ENCODE data around the gene PTGR1.

Gene PTGR1

DNA sequence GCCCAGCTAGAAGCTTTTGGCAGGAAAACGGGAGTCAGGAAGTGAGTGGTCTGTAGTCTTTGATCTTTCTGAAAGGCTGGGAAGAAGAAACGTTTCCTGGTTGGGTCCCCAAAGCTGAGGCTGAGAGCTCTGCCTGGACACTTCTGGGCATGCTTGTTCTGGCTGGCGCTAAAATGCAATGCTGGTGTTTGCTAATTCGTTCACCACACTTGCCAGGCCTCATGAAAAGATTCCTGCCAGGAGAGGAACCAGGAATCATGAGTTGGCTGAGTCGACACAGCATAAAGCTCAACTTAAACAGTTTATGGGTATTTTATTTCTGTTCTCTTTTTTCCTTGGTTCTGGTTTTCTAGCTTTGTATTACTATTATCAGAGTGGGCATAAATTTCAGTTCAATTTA lies 10.7 kb upstream of the PTGR1 start:
- Histone ChIP-seq H3K9me3 (ENCODE audit: control insufficient read depth, low read length) (no peaks in the 10 kb centered on the region), H3K4me1 (ENCODE audit: control insufficient read depth, insufficient read depth, low read length) (peaks cover 5% of the 10 kb centered on the region), H3K27me3 (replicated peaks; ENCODE audit: control insufficient read depth, insufficient read depth, low read length) (peaks cover 15% of the 10 kb centered on the region), H3K36me3 (ENCODE audit: control insufficient read depth, insufficient read depth, low read length, severe bottlenecking) (no peaks in the 10 kb centered on the region), H3K4me3 (ENCODE audit: low read length) (no peak overlapping the region), H3K9ac (ENCODE audit: low read length) (no peak overlapping the region)
- no peak for DNase-seq (ENCODE audit: low read depth)

DNA sequence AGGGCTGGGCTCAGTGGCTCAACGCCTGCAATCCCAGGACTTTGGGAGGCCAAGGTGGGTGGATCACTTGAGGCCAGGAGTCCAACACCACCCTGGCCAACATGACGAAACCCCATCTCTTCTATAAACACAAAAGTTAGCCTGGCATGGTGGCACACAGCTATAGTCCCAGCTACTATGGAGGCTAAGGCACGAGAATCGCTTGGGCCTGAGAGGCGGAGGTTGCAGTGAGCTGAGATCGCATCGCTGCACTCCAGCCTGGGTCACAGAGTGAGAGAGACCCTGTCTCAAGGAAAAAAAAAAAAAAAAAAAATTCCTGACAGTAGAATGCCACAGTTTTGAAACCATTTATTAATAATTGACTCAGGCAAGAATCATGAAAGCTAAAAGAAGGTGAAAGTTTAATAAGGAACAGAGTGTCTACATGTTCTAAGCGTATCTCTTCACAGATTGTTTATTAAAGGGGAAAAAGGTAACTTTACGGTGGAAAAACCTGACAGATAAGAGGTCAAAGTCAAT lies 5.7 kb upstream of the PTGR1 start:
- Histone ChIP-seq H3K27me3 (replicated peaks; ENCODE audit: control insufficient read depth, insufficient read depth, low read length) (no peaks in the 10 kb centered on the region), H3K9ac (ENCODE audit: low read length) (no peak overlapping the region), H3K4me1 (ENCODE audit: control insufficient read depth, insufficient read depth, low read length) (peaks cover 21% of the 10 kb centered on the region), H3K9me3 (ENCODE audit: control insufficient read depth, low read length) (no peaks in the 10 kb centered on the region), H3K4me3 (ENCODE audit: low read length) (no peak overlapping the region), H3K36me3 (ENCODE audit: control insufficient read depth, insufficient read depth, low read length, severe bottlenecking) (no peaks in the 10 kb centered on the region)
- no peak for DNase-seq (ENCODE audit: low read depth)

GRCh38 chr9:111604054-111604615 lies 4.7 kb upstream of the PTGR1 start:
- H3K27me3 ChIP-seq (replicated peaks; ENCODE audit: control insufficient read depth, insufficient read depth, low read length): no peaks in the 10 kb centered on the region
- no peak overlapping the region for H3K4me3 ChIP-seq (ENCODE audit: low read length)
- no peaks in the 10 kb centered on the region for H3K9me3 ChIP-seq (ENCODE audit: control insufficient read depth, low read length)
- H3K9ac ChIP-seq (ENCODE audit: low read length): no peak overlapping the region
- DNase-seq (ENCODE audit: low read depth): no peak
- peaks cover 25% of the 10 kb centered on the region for H3K4me1 ChIP-seq (ENCODE audit: control insufficient read depth, insufficient read depth, low read length)
- no peaks in the 10 kb centered on the region for H3K36me3 ChIP-seq (ENCODE audit: control insufficient read depth, insufficient read depth, low read length, severe bottlenecking)

DNA sequence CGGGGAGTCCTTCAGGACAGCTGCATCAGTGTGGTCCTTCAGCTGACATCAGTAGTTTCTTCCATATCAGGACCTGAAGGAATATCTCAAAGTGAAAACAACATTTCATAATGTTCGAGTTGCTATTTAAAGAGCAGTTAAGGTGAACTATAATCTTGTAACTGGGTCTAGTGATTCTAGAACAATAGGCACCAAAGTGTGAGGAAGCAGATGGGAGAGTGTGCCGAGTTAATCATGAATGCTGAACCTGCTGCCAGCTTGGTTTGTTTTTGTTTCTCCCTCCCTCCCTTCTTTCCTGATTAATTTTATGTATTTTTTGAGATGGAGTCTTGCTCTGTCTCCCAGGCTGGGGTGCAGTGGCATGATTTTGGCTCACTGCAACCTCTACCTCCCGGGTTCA lies 3.6 kb upstream of the PTGR1 start:
- no peak overlapping the region for H3K4me3 ChIP-seq (ENCODE audit: low read length)
- H3K9me3 ChIP-seq (ENCODE audit: control insufficient read depth, low read length): no peaks in the 10 kb centered on the region
- no peak overlapping the region for H3K9ac ChIP-seq (ENCODE audit: low read length)
- no peaks in the 10 kb centered on the region for H3K27me3 ChIP-seq (replicated peaks; ENCODE audit: control insufficient read depth, insufficient read depth, low read length)
- DNase-seq (ENCODE audit: low read depth): no peak
- H3K36me3 ChIP-seq (ENCODE audit: control insufficient read depth, insufficient read depth, low read length, severe bottlenecking): no peaks in the 10 kb centered on the region
- H3K4me1 ChIP-seq (ENCODE audit: control insufficient read depth, insufficient read depth, low read length): peaks cover 27% of the 10 kb centered on the region

GRCh38 chr9:111601237-111602018 lies 2.0 kb upstream of the PTGR1 start:
- no peaks in the 10 kb centered on the region for H3K27me3 ChIP-seq (replicated peaks; ENCODE audit: control insufficient read depth, insufficient read depth, low read length)
- peaks cover 36% of the 10 kb centered on the region for H3K4me1 ChIP-seq (ENCODE audit: control insufficient read depth, insufficient read depth, low read length)
- DNase-seq (ENCODE audit: low read depth): peak; percentile 54
- H3K9me3 ChIP-seq (ENCODE audit: control insufficient read depth, low read length): no peaks in the 10 kb centered on the region
- H3K9ac ChIP-seq (ENCODE audit: low read length): peak overlapping the region; percentile 53
- H3K4me3 ChIP-seq (ENCODE audit: low read length): peak overlapping the region; percentile 14
- H3K36me3 ChIP-seq (ENCODE audit: control insufficient read depth, insufficient read depth, low read length, severe bottlenecking): peaks cover 9% of the 10 kb centered on the region

DNA sequence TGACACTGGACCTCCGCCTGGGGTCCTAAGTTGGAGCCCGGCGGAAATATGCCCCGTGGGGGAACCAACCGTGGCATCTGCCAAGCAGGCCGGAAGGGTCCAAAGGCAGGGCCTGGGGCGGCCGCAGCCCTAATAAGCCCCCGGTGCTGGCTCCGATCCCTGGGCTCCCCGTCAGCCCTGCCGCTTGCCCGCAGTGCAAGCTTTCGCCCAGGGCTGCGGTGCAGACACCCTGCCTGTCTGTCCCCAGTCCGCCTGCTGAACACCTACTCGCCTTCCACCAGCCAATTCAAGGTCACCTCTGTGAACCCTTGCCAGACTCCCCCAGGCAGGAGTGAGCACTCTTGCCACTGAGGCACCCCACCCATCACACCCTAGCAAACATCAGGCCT lies 502 bp upstream of the PTGR1 start:
- H3K9me3 ChIP-seq (ENCODE audit: control insufficient read depth, low read length): no peaks in the 10 kb centered on the region
- H3K36me3 ChIP-seq (ENCODE audit: control insufficient read depth, insufficient read depth, low read length, severe bottlenecking): peaks cover 22% of the 10 kb centered on the region
- peak overlapping the region; percentile 93 for H3K4me3 ChIP-seq (ENCODE audit: low read length)
- no peak for DNase-seq (ENCODE audit: low read depth)
- H3K4me1 ChIP-seq (ENCODE audit: control insufficient read depth, insufficient read depth, low read length): peaks cover 31% of the 10 kb centered on the region
- H3K9ac ChIP-seq (ENCODE audit: low read length): peak overlapping the region; percentile 93
- H3K27me3 ChIP-seq (replicated peaks; ENCODE audit: control insufficient read depth, insufficient read depth, low read length): no peaks in the 10 kb centered on the region

- peaks cover 30% of the 10 kb centered on the region for H3K36me3 ChIP-seq (ENCODE audit: control insufficient read depth, insufficient read depth, low read length, severe bottlenecking)
- H3K9me3 ChIP-seq (ENCODE audit: control insufficient read depth, low read length): no peaks in the 10 kb centered on the region
- peak overlapping the region; percentile 93 for H3K4me3 ChIP-seq (ENCODE audit: low read length)
- peak overlapping the region; percentile 93 for H3K9ac ChIP-seq (ENCODE audit: low read length)
- peak; percentile 79 for DNase-seq (ENCODE audit: low read depth)
- H3K27me3 ChIP-seq (replicated peaks; ENCODE audit: control insufficient read depth, insufficient read depth, low read length): no peaks in the 10 kb centered on the region
- H3K4me1 ChIP-seq (ENCODE audit: control insufficient read depth, insufficient read depth, low read length): peaks cover 31% of the 10 kb centered on the region
Observed at GRCh38 chr9:111598733-111599091, 735 bp downstream of the PTGR1 start.

DNA sequence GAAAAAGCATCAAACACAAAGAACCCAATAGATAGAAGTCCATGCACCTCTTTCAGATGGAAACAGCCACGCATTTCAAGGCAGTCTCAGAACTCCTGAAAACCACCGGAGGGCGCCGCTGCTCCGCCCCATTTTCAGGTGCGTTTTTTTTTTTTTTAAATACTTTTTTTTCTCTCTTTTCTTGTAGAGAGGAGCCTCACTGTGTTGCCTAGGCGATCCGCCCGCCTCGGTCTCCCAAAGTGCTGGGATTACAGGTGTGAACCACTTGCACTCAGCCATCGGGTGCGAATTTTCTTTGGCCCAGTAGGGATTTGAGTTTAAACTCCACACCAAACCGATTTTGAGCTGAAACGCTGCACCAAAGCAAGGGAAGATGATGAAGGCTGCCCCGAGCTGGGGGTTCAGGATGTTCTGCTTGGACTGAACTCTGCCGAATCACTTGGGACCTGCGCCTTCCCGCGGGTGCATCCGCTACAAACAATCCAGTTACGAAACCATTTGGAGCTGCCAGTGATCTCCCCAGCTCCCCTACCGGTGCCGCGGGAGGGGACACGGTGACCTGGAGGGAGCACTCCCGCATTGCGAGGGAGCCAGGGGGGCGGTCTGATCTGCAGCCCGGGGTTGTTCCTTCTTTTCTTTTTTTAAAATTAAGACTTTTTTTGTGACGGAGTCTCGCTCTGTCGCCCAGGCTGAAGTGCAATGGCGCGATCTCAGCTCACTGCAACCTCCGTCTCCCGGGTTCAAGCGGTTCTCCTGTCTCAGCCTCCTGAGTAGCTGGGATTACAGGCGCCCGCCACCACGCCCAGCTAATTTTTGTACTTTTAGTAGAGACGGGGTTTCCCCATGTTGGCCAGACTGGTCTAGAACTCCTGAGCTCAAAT lies 1.4 kb downstream of the PTGR1 start:
- Histone ChIP-seq H3K4me3 (ENCODE audit: low read length) (peak overlapping the region; percentile 93), H3K27me3 (replicated peaks; ENCODE audit: control insufficient read depth, insufficient read depth, low read length) (no peaks in the 10 kb centered on the region), H3K36me3 (ENCODE audit: control insufficient read depth, insufficient read depth, low read length, severe bottlenecking) (peaks cover 37% of the 10 kb centered on the region), H3K9me3 (ENCODE audit: control insufficient read depth, low read length) (no peaks in the 10 kb centered on the region), H3K4me1 (ENCODE audit: control insufficient read depth, insufficient read depth, low read length) (peaks cover 31% of the 10 kb centered on the region), H3K9ac (ENCODE audit: low read length) (peak overlapping the region; percentile 93)
- DNase-seq (ENCODE audit: low read depth): peak; percentile 75

DNA sequence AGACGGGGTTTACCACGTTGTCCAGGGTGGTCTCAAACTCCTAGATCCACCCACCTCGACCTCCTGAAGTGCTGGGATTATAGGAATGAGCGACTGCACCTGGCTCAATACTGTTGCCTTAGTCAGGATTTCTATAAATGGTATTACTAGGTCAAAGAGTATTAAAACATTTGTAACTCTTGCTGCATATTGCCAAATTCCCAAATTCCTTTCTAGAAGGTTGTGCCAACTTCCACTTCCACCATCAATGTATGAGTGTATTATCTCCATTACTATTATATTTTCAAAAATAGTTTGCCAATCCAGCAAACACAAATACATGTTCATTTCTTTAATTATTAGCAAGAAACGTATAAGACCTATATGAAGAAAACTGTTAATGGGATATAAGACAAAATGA lies 10.6 kb downstream of the PTGR1 start:
- peaks cover 12% of the 10 kb centered on the region for H3K4me1 ChIP-seq (ENCODE audit: control insufficient read depth, insufficient read depth, low read length)
- no peak for DNase-seq (ENCODE audit: low read depth)
- no peaks in the 10 kb centered on the region for H3K27me3 ChIP-seq (replicated peaks; ENCODE audit: control insufficient read depth, insufficient read depth, low read length)
- H3K9ac ChIP-seq (ENCODE audit: low read length): no peak overlapping the region
- no peaks in the 10 kb centered on the region for H3K9me3 ChIP-seq (ENCODE audit: control insufficient read depth, low read length)
- no peak overlapping the region for H3K4me3 ChIP-seq (ENCODE audit: low read length)
- peaks cover 48% of the 10 kb centered on the region for H3K36me3 ChIP-seq (ENCODE audit: control insufficient read depth, insufficient read depth, low read length, severe bottlenecking)

GRCh38 chr9:111586378-111586777 lies 13.1 kb downstream of the PTGR1 start:
- H3K9ac ChIP-seq (ENCODE audit: low read length): no peak overlapping the region
- H3K9me3 ChIP-seq (ENCODE audit: control insufficient read depth, low read length): no peaks in the 10 kb centered on the region
- peaks cover 21% of the 10 kb centered on the region for H3K4me1 ChIP-seq (ENCODE audit: control insufficient read depth, insufficient read depth, low read length)
- no peak overlapping the region for H3K4me3 ChIP-seq (ENCODE audit: low read length)
- peaks cover 53% of the 10 kb centered on the region for H3K36me3 ChIP-seq (ENCODE audit: control insufficient read depth, insufficient read depth, low read length, severe bottlenecking)
- no peaks in the 10 kb centered on the region for H3K27me3 ChIP-seq (replicated peaks; ENCODE audit: control insufficient read depth, insufficient read depth, low read length)
- DNase-seq (ENCODE audit: low read depth): no peak

DNA sequence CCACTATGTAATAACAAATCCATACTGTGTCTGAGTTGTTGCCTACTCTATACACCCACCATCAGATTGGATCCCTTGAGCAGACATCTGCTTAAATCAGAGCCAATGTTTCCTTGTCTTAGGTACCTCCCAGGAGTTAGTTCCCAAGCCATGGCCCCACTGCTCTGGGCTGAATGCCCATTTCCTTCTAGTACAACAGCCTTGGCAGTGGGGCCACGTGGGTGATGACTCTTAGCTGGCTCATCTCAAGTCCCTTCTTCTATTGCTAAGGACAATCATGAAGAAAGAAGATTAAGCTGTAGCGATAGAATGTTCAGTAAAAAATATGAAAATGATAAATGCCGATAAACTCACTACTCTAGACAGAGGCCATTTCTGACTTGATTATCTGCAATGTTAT lies 16.6 kb downstream of the PTGR1 start:
- Histone ChIP-seq H3K27me3 (replicated peaks; ENCODE audit: control insufficient read depth, insufficient read depth, low read length) (no peaks in the 10 kb centered on the region), H3K36me3 (ENCODE audit: control insufficient read depth, insufficient read depth, low read length, severe bottlenecking) (peaks cover 82% of the 10 kb centered on the region), H3K9me3 (ENCODE audit: control insufficient read depth, low read length) (no peaks in the 10 kb centered on the region), H3K4me1 (ENCODE audit: control insufficient read depth, insufficient read depth, low read length) (peaks cover 10% of the 10 kb centered on the region), H3K9ac (ENCODE audit: low read length) (no peak overlapping the region), H3K4me3 (ENCODE audit: low read length) (no peak overlapping the region)
- DNase-seq (ENCODE audit: low read depth): no peak
